DND-41 (cell line): Measurements from ENCODE around the gene PLD5.

Experiments
- EZH2 ChIP-seq: IDR thresholded peaks from 3 replicates; pipeline ENCODE4 v1.6.1; 2012; ENCODE audit warnings: borderline replicate concordance, low read depth, mild to moderate bottlenecking, moderate library complexity, low read length, inconsistent platforms; ENCODE audit not compliant: severe bottlenecking
- TF ChIP-seq, protein P1 (sequence below): IDR thresholded peaks from 2 replicates; pipeline ENCODE4 v1.5.1; 2012; ENCODE audit warnings: borderline replicate concordance, low read length, moderate library complexity, mild to moderate bottlenecking; ENCODE audit not compliant: poor library complexity, severe bottlenecking; ENCODE audit errors: extremely low read depth

DNA sequence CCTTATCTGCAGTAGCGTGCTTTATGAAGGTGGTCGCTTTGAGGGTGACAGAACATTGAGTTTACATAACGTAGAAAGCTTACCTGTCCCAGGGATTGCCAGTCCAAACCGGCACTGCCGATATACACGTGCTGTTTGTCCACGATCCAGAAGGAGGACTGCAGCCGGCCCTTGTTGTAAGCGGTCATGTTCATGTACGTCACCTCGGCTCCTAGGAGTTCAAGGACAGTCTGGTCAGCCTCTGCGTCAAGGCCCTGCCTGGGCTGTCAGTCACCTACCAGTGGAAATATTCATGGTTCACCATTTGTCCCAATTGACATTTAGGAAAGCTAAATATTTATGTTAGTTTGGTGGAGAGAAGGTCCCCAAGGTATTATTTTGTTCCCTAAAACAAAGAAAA, 304.6 kb downstream of the PLD5 start:
- TF ChIP-seq, protein P1, sequence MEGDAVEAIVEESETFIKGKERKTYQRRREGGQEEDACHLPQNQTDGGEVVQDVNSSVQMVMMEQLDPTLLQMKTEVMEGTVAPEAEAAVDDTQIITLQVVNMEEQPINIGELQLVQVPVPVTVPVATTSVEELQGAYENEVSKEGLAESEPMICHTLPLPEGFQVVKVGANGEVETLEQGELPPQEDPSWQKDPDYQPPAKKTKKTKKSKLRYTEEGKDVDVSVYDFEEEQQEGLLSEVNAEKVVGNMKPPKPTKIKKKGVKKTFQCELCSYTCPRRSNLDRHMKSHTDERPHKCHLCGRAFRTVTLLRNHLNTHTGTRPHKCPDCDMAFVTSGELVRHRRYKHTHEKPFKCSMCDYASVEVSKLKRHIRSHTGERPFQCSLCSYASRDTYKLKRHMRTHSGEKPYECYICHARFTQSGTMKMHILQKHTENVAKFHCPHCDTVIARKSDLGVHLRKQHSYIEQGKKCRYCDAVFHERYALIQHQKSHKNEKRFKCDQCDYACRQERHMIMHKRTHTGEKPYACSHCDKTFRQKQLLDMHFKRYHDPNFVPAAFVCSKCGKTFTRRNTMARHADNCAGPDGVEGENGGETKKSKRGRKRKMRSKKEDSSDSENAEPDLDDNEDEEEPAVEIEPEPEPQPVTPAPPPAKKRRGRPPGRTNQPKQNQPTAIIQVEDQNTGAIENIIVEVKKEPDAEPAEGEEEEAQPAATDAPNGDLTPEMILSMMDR, result no peak
- TF ChIP-seq EZH2, result no peak
